BLaER1 (cell line): ENCODE data around the gene OR4F6.
"Not testable (repeated sequence)": the region's sequence is repeated elsewhere in the genome, so short reads cannot be mapped to it uniquely, and the experiment has no call there.

Experiments used
- H3K27ac ChIP-seq: shearing (Covaris generic); formaldehyde crosslinking; 2 replicates; pipeline ENCODE4 v1.8.1; 2022
- H3K27me3 ChIP-seq: shearing (Covaris generic); formaldehyde crosslinking; 2 replicates; pipeline ENCODE4 v1.8.1; 2022
- H3K36me3 ChIP-seq: shearing (Covaris generic); formaldehyde crosslinking; 2 replicates; pipeline ENCODE4 v1.8.1; 2022
- H3K4me1 ChIP-seq: shearing (Covaris generic); formaldehyde crosslinking; 2 replicates; pipeline ENCODE4 v1.8.1; 2022
- H3K4me2 ChIP-seq: shearing (Covaris generic); formaldehyde crosslinking; 2 replicates; pipeline ENCODE4 v1.8.1; 2022
- H3K4me3 ChIP-seq: shearing (Covaris generic); formaldehyde crosslinking; 2 replicates; pipeline ENCODE4 v1.8.1; 2022
- H3K9ac ChIP-seq: shearing (Covaris generic); formaldehyde crosslinking; 2 replicates; pipeline ENCODE4 v1.8.1; 2022
- H3K9me3 ChIP-seq: shearing (Covaris generic); formaldehyde crosslinking; 2 replicates; pipeline ENCODE4 v1.8.1; 2022
- H4K20me1 ChIP-seq: shearing (Covaris generic); formaldehyde crosslinking; 2 replicates; pipeline ENCODE4 v1.8.1; 2022
- Cebpa-rat ChIP-seq: shearing (Covaris generic); IDR thresholded peaks from 2 replicates; pipeline ENCODE4 v1.8.1; 2022

Gene OR4F6

DNA sequence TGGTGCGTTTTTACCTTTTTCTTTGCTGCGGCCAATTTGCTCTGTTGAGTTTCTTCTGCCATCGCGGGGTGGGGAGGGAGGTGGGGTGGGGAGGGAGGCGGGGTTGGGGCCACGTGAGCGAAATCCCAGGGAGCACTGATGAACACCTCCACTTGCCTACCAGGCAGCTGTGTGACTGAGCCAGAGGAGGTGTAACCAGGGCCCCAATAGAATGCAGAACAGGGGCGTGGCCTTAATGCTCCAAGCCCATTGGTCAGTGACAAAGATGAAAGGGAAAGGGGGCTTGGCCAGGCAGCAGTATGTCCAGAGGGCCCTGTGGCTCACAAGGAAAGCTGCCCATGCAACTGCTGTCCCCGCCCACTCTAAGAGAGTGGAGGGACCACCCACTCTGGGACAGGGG lies 21.4 kb upstream of the OR4F6 start:
- no peak overlapping the region for H3K9ac ChIP-seq
- no peak overlapping the region for H3K4me3 ChIP-seq

DNA sequence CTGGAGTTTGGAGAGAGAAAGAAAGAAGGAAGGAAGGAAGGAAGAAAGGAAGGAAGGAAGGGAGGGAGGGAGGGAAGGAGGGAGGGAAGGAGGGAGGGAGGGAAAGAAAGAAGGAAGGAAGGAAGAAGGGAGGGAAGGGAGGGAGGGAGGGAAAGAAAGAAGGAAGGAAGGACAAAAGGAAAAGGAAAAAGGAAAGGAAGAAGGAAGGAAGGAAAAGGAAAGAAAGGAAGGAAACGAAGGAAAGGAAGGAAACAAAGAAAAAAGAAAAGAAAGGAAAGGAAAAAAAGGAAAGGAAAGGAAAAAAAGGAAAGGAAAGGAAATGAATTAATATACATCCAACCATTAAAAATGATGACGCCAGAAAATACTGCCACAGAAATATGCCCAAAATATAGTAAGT lies 18.7 kb upstream of the OR4F6 start:
- no peak overlapping the region for H3K4me2 ChIP-seq
- H3K27ac ChIP-seq: no peak overlapping the region
- TF ChIP-seq Cebpa-rat: no peak

More for the DNA sequence above, 21.4 kb upstream of the OR4F6 start:
- Histone ChIP-seq H3K9me3 (no peaks in the 10 kb centered on the region), H3K27me3 (no peaks in the 10 kb centered on the region), H3K27ac (no peak overlapping the region), H4K20me1 (no peaks in the 10 kb centered on the region), H3K4me1 (no peaks in the 10 kb centered on the region), H3K36me3 (no peaks in the 10 kb centered on the region), H3K4me2 (no peak overlapping the region)
- TF ChIP-seq Cebpa-rat: no peak

DNA sequence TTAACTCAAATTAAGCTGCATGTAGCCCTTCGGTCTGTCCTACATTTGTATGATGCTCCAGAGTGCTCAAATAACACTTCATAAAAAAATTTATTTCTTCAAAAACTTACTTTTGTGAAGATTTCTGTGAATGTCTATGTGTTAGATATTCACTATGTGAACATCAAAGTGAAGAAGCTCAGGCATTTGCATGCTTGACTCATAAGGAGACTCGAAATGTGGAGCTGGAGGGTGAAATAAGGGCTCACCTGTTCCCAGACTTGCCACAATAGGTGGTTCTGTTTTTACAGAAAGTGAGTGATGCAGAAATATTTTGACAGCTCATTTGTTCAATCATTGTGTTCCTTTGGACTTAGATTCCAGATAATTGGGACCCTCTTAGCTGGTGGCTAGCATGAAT lies 16.9 kb upstream of the OR4F6 start:
- H3K9me3 ChIP-seq, H3K4me3 ChIP-seq, H3K27ac ChIP-seq, H4K20me1 ChIP-seq, H3K36me3 ChIP-seq, H3K9ac ChIP-seq, H3K27me3 ChIP-seq, H3K4me2 ChIP-seq, H3K4me1 ChIP-seq: not testable (repeated sequence)

More for the DNA sequence above, 18.7 kb upstream of the OR4F6 start:
- Histone ChIP-seq H3K9ac (no peak overlapping the region), H3K27me3 (no peaks in the 10 kb centered on the region), H3K9me3 (no peaks in the 10 kb centered on the region), H3K4me1 (no peaks in the 10 kb centered on the region), H4K20me1 (no peaks in the 10 kb centered on the region), H3K36me3 (no peaks in the 10 kb centered on the region), H3K4me3 (no peak overlapping the region)

DNA sequence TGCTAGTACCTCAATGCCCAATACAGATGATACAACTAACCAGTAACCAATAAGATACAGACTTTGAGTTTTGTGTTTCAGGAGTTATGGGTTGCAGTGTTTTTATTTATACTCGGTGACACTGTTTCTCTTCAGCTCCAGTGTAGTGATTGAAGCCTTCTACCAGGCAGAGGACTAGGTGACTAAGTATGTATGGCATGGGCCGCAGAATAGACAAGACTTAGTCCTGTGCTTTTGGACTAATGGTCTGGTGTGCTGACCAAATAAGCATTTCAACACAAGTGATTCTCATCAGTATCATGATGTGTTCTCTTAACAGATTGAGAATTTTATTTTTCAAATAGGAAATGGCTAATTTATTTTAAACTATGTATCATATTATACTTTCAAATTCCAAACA lies 15.3 kb upstream of the OR4F6 start:
- H3K4me1 ChIP-seq, H3K9me3 ChIP-seq, H3K9ac ChIP-seq, H3K27me3 ChIP-seq, H3K4me3 ChIP-seq, H3K36me3 ChIP-seq, H4K20me1 ChIP-seq, H3K4me2 ChIP-seq, H3K27ac ChIP-seq: not testable (repeated sequence)

DNA sequence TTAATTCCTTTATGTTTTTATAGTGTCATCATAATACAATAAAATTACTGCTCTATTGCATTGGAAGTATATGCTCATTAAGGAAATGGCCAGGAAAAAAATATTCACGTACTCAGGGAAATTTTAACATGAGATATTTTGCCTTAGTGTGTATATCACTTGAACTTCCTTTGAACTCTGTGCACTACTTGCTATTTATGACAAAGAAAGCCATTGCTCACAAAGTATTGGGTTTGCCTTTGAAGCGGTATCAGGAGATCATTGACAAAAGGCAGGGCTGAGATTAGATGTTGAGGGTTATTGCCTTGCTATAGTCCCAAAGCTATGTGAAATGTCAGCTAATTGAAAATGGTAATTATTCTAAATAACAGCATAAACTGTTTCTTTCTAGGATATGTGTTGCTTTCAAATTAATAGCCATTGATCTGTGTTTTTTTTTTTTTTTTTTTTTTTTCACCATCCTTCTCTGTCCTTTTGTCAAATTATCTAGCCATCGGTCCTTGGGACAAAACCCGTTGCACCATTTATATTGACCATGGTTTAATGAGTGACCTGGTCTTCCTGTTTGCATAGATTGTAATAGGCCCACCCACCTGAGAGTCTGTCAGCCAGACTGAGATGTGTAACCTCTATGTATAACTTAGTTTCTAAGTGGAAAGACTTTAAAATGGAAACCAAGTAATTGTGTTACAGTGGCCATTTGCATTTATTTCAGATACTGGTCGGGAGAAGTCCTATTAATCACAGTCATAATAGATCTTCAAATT lies 14.6 kb upstream of the OR4F6 start:
- not testable (repeated sequence) for H3K4me2 ChIP-seq, H3K9me3 ChIP-seq

DNA sequence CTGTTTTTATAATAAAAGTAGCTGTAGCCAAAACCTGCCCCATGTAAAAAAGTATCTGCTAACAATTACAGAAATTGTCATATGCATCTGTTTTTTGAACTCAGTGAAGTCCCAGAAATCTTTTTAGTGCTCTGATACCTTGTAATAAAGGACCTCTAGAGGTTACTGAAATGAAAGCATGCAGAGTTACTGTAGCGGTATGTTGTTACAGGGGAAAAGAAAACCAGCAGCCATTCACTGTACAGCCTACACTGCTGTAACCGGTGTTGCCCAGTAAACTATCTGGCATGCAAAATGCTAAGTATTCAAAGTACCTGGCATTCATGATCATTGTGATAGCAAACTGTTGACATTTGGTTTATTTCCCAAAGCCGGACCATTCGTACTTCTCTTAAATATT lies 12.6 kb upstream of the OR4F6 start:
- H3K9ac ChIP-seq, H3K4me3 ChIP-seq, H4K20me1 ChIP-seq, H3K4me2 ChIP-seq, H3K36me3 ChIP-seq, H3K9me3 ChIP-seq, H3K27me3 ChIP-seq, H3K27ac ChIP-seq, H3K4me1 ChIP-seq: not testable (repeated sequence)

More for the DNA sequence above, 14.6 kb upstream of the OR4F6 start:
- not testable (repeated sequence) for H3K36me3 ChIP-seq, H3K27me3 ChIP-seq, H3K4me1 ChIP-seq, H3K9ac ChIP-seq, H3K4me3 ChIP-seq, H3K27ac ChIP-seq, H4K20me1 ChIP-seq

DNA sequence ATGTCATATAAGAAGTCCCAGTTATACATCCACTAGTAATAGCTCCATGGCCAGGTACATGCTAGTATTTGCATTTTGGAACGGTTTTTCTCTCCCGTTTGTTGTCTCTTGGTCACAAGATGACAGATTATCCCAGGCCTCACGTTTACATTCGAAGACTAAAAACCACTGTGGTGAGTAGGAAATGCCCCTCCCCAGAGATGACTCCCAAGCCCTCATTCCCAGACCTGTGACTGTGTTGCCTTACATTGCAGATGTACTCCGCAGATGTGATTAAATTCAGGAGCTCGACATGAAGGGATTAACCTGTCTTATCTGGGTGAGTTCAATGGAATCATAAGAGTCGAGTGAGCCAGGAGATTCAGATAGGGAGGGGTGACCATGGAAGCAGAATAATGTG lies 9.3 kb upstream of the OR4F6 start:
- H3K4me3 ChIP-seq, H3K27me3 ChIP-seq, H3K4me1 ChIP-seq, H3K9ac ChIP-seq, H4K20me1 ChIP-seq, H3K36me3 ChIP-seq, H3K27ac ChIP-seq, H3K9me3 ChIP-seq, H3K4me2 ChIP-seq: not testable (repeated sequence)

DNA sequence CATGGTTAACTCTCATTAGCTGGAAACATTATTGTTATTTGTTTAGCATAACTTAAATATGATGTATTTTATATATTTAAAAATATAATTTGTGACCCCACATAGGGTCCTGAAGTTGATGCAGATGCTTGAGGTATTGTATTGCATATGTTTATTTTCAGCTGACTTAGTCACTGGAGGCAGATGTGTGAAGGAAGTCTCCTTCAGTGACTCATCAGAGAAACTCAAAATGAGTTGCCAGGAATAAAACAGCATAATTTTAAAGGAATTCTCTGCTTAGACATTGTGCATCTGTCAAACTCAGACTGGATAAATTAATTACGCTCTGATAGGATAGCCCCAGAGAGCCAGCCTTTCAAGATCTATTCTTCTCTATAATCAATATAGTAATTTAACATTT lies 7.9 kb upstream of the OR4F6 start:
- Histone ChIP-seq H3K4me1 (no peaks in the 10 kb centered on the region), H3K9ac (no peak overlapping the region), H4K20me1 (no peaks in the 10 kb centered on the region), H3K4me2 (no peak overlapping the region), H3K9me3 (no peaks in the 10 kb centered on the region), H3K36me3 (no peaks in the 10 kb centered on the region), H3K27ac (no peak overlapping the region), H3K27me3 (no peaks in the 10 kb centered on the region), H3K4me3 (no peak overlapping the region)
- TF ChIP-seq Cebpa-rat: no peak

DNA sequence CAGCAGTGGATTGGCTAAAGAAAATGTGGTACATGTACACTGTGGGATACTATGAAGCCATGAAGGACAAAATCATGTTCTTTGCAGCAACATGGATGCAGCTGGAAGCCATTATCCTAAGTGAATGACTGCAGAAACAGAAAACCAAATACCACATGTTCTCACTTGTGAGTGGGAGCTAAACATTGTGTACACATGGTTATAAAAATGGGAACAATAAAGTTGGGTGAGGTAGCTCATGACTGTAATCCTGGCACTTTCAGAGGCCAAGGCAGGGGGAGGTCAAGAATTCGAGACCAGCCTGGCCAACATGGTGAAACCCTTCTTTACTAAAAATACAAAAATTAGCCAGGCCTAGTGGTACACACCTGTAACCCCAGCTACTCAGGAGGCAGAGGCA lies 3.6 kb upstream of the OR4F6 start:
- H3K9ac ChIP-seq: no peak overlapping the region
- no peaks in the 10 kb centered on the region for H3K4me1 ChIP-seq
- H3K9me3 ChIP-seq: no peaks in the 10 kb centered on the region
- no peak for TF ChIP-seq Cebpa-rat
- no peak overlapping the region for H3K27ac ChIP-seq
- no peaks in the 10 kb centered on the region for H3K36me3 ChIP-seq
- H3K4me2 ChIP-seq: no peak overlapping the region
- no peaks in the 10 kb centered on the region for H3K27me3 ChIP-seq
- H3K4me3 ChIP-seq: no peak overlapping the region
- no peaks in the 10 kb centered on the region for H4K20me1 ChIP-seq

DNA sequence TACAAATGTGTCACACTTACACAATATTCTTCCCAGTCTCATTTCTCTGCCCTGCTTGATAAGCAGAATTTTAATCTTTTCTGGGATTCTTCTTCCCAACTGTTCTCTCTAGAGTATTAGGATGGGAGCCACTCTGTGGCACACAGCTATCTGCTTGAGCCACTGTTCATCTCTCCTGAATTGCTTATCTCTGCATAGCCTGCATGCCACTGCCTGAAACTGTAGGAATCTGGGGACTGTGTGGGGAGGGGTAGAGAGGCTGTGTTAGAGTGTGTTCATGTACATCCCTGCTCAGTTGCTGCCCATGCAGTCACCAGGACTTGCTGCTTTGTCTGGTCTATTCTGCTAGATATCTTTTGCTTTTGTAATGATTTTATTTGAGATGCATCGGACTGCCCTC lies 2.3 kb upstream of the OR4F6 start:
- Histone ChIP-seq H3K9ac (no peak overlapping the region), H3K4me2 (no peak overlapping the region), H4K20me1 (no peaks in the 10 kb centered on the region), H3K27me3 (no peaks in the 10 kb centered on the region), H3K27ac (no peak overlapping the region), H3K36me3 (no peaks in the 10 kb centered on the region), H3K9me3 (no peaks in the 10 kb centered on the region), H3K4me3 (no peak overlapping the region), H3K4me1 (no peaks in the 10 kb centered on the region)
- TF ChIP-seq Cebpa-rat: no peak

DNA sequence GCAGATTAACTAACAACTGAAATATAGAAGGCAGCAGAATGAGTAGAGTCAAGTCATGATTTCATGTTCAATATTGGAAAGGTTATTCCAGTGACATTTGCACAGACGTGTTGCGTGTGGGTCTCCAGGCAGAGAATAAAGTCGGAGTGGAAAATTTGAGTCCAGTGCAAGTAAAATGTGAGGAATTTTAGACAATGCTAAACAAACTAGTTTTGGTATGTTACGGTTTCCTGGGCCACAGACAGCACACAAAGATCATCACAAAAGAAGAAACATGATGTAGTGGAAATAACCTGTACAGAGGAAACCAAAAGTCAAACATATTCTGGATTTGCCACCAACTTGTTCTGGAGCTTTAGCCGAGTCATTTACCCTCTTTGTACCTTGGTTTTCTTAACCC lies 367 bp downstream of the OR4F6 start:
- Histone ChIP-seq H3K36me3 (no peaks in the 10 kb centered on the region), H3K4me2 (no peak overlapping the region), H3K4me3 (no peak overlapping the region), H4K20me1 (no peaks in the 10 kb centered on the region), H3K9me3 (no peaks in the 10 kb centered on the region), H3K27ac (no peak overlapping the region), H3K27me3 (no peaks in the 10 kb centered on the region), H3K9ac (no peak overlapping the region), H3K4me1 (no peaks in the 10 kb centered on the region)
- TF ChIP-seq Cebpa-rat: no peak
